ENCODE measurements around the gene MAP3K15.

The MAP3K15 gene, protein sequence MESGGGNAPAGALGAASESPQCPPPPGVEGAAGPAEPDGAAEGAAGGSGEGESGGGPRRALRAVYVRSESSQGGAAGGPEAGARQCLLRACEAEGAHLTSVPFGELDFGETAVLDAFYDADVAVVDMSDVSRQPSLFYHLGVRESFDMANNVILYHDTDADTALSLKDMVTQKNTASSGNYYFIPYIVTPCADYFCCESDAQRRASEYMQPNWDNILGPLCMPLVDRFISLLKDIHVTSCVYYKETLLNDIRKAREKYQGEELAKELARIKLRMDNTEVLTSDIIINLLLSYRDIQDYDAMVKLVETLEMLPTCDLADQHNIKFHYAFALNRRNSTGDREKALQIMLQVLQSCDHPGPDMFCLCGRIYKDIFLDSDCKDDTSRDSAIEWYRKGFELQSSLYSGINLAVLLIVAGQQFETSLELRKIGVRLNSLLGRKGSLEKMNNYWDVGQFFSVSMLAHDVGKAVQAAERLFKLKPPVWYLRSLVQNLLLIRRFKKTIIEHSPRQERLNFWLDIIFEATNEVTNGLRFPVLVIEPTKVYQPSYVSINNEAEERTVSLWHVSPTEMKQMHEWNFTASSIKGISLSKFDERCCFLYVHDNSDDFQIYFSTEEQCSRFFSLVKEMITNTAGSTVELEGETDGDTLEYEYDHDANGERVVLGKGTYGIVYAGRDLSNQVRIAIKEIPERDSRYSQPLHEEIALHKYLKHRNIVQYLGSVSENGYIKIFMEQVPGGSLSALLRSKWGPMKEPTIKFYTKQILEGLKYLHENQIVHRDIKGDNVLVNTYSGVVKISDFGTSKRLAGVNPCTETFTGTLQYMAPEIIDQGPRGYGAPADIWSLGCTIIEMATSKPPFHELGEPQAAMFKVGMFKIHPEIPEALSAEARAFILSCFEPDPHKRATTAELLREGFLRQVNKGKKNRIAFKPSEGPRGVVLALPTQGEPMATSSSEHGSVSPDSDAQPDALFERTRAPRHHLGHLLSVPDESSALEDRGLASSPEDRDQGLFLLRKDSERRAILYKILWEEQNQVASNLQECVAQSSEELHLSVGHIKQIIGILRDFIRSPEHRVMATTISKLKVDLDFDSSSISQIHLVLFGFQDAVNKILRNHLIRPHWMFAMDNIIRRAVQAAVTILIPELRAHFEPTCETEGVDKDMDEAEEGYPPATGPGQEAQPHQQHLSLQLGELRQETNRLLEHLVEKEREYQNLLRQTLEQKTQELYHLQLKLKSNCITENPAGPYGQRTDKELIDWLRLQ (N-terminal part only)

DNA sequence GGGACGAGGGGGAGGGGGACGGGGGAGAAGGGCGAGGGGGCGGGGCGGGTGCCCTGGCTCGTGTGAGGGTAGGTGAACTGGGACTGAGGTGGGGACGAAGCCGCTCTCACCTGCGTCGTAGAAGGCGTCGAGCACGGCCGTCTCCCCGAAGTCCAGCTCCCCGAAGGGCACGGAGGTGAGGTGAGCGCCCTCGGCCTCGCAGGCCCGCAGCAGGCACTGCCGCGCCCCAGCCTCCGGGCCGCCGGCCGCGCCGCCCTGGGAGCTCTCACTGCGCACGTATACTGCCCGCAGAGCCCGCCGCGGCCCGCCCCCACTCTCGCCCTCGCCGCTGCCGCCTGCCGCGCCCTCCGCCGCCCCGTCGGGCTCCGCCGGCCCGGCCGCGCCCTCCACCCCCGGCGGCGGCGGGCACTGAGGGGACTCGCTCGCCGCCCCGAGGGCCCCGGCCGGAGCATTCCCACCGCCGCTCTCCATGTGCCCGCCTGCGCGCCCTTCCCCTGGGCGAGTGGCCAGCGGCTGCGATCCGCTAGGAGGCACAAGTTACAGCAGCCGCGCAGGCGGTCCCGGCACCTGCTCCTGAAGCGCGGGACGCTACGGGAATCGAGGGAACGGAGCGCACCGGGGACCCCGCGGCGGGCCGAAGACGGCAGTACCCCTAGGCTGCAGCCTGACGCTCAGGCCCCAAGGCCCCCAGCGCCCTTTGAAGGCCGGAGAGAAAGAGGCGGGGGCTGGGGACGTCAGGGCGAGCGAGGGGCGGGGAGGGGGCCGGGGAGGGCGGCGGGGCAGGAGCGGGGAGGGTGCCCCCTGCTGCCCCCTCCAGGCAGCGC is at the start of gene MAP3K15:
Gene MAP3K15 (minus strand): TSS at position 718 of the 824 bp plus-strand sequence. CDS start 247 bp downstream, at position 471.
- DNase-seq (ENCODE audit: extremely low read depth in 1 of 2, low read depth in 1 of 2): no peak

DNA sequence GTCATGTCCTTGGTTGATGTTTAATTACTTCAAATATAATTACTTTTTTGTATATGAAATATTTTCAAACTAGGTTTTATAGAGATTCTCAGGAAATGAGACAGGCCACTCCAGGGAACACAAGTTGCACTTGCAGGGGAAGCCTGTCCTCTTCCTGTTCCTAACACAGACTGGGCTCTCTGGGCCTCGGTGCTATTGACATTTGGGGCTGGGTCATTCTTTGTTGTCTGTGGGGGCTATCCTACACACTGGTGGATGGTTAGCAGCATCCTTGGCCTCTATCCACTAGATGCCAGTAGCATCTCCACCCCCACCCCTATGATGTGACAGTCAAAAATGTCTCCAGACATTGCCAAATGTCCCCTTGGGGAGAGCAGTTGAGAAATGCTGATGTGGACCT is 49.3 kb upstream of the MAP3K15 start:
- DNase-seq (ENCODE audit: extremely low read depth in 1 of 2, low read depth in 1 of 2): no peak

- no peak for DNase-seq (ENCODE audit: extremely low read depth in 1 of 2, low read depth in 1 of 2)
These were observed 48.4 kb upstream of the MAP3K15 start for GRCh38 chrX:19563746-19564145.

DNA sequence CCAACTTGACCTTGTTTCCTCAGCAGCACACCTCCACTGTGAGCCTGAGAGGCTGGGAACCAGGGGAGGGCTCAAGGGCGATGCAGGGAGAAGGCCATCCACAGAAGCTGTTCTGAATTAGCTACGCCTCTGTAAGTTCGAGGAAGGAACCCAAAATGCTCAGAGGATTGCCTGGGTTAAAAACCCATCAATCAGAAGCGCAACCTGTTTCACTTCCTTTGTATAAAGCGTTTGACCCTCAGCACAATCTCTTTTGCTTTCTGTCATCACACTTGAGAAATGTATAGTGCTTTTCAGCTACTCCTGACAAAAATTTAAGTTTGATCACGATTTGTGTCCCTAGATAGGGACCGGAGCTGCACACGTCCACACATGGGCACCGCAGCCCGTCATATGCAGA is 48.0 kb upstream of the MAP3K15 start:
- no peak for DNase-seq (ENCODE audit: extremely low read depth in 1 of 2, low read depth in 1 of 2)

DNA sequence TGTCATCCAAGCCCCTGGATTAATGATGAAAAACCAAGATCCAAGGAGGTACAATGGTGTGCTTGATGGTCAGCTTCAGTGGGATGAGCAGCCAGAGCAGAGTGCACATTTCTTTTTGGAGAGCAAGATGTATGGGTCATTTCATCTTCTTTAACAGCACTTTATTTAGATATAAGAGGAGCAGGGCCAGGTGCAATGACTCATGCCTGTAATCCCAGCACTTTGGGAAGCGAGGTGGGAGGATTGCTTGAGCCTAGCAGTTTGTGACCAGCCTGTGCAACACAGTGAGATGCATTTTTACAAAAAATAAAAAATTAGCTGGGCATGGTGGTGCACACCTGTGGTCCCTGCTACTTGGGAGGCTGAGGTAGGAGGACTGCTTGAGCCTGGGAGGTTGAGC is 45.3 kb upstream of the MAP3K15 start:
- no peak for DNase-seq (ENCODE audit: extremely low read depth in 1 of 2, low read depth in 1 of 2)

DNA sequence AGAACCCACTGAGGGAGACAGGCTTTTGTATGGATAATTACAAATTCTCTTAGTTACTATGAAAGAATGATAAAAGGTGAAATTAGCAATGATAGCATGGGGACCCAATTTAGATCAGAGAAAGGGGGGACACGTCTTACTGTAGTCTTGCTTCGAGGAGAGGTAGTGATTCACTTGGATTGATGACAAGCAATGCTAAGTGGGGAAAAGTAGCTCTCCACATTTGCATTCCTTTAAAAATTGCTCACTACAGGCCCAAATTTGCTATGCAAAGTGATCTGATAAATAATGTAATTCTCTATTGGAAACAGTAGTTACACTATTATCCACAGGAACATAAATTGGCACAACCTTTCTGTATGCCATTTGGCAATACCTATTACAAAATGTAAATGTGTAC is 42.5 kb upstream of the MAP3K15 start:
- DNase-seq (ENCODE audit: extremely low read depth in 1 of 2, low read depth in 1 of 2): no peak

- DNase-seq (ENCODE audit: extremely low read depth in 1 of 2, low read depth in 1 of 2): no peak
These were observed 40.9 kb upstream of the MAP3K15 start for GRCh38 chrX:19556202-19556601.

DNA sequence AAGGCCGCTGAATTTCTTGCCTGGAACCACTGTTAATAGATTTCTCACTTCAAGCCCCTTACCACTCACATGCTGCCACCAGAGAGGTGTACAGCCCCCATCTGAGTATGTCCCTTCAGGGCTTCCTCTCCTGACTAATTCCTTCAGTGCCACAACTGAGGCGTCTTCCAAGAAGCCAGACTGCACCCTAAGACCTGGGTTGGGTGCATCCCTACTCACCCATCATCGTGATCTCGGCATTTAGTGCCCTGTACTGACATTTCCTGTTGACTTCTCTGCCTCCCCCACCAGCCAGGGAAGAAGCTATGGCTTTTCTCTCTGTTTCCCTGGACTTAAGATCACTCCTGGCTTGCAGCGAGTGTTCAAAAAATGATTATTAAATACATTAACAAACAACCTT is 40.4 kb upstream of the MAP3K15 start:
- DNase-seq (ENCODE audit: extremely low read depth in 1 of 2, low read depth in 1 of 2): no peak

- no peak for DNase-seq (ENCODE audit: extremely low read depth in 1 of 2, low read depth in 1 of 2)
These were observed 39.9 kb upstream of the MAP3K15 start for GRCh38 chrX:19555236-19555635.

- DNase-seq (ENCODE audit: extremely low read depth in 1 of 2, low read depth in 1 of 2): no peak
These were observed 39.5 kb upstream of the MAP3K15 start for GRCh38 chrX:19554786-19555185.

DNA sequence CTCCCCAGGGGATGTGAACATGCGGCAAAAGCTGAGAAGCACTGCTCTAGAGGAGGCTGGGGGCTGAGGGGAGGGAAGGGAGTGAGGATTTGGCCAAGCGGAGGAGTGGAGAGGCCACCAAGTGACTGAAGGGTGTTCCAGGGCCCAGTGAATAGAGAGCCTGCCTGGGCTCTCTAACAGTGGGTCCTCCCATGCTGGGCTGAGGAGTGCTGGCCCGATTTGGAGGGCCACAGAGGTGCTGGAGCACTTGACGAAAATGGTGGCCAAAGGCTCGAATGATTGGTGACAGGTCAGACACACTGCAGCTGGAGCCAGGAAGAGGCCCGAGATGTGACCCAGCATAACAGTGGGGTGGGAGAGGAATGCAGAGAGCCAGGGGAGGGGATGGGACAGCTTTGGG is 37.5 kb upstream of the MAP3K15 start:
- no peak for DNase-seq (ENCODE audit: extremely low read depth in 1 of 2, low read depth in 1 of 2)

GRCh38 chrX:19549838-19550237 is 34.5 kb upstream of the MAP3K15 start:
- no peak for DNase-seq (ENCODE audit: extremely low read depth in 1 of 2, low read depth in 1 of 2)

- DNase-seq (ENCODE audit: extremely low read depth in 1 of 2, low read depth in 1 of 2): no peak
These were observed 33.6 kb upstream of the MAP3K15 start for GRCh38 chrX:19548934-19549333.

- no peak for DNase-seq (ENCODE audit: extremely low read depth in 1 of 2, low read depth in 1 of 2)
These were observed 33.0 kb upstream of the MAP3K15 start for GRCh38 chrX:19548279-19548678.

GRCh38 chrX:19545651-19546050 is 30.3 kb upstream of the MAP3K15 start:
- DNase-seq (ENCODE audit: extremely low read depth in 1 of 2, low read depth in 1 of 2): no peak

GRCh38 chrX:19544693-19545305 is 29.5 kb upstream of the MAP3K15 start:
- peak in 1 of 2 donors; percentile 6 for DNase-seq (ENCODE audit: extremely low read depth in 1 of 2, low read depth in 1 of 2)

- DNase-seq (ENCODE audit: extremely low read depth in 1 of 2, low read depth in 1 of 2): no peak
These were observed 28.7 kb upstream of the MAP3K15 start for GRCh38 chrX:19543951-19544381.

- no peak for DNase-seq (ENCODE audit: extremely low read depth in 1 of 2, low read depth in 1 of 2)
These were observed 27.9 kb upstream of the MAP3K15 start for GRCh38 chrX:19543020-19543715.

GRCh38 chrX:19541931-19542330 is 26.6 kb upstream of the MAP3K15 start:
- no peak for DNase-seq (ENCODE audit: extremely low read depth in 1 of 2, low read depth in 1 of 2)

Measured in activated CD8-positive, alpha-beta memory T cell treated with anti-CD3 and anti-CD28 coated beads for 1 hour (primary cell).